Measurements from ENCODE around the gene SIK3. TPM values are rescaled to one million over a fixed set of nuclear protein-coding genes. Genes with fewer than 3 reads are reported as not detected.
"Not testable (repeated sequence)": the region's sequence is repeated elsewhere in the genome, so short reads cannot be mapped to it uniquely, and the experiment has no call there.

SIK3 gene
- total RNA-seq, 2 donors from 2014 or later, result 26.2 to 77.6 TPM

- WGBS, result 82% methylated on average over 19 of the region's 19 CpGs
- intact Hi-C loops (cut with DNase I), result loop anchor here (2.0 kb wide), 1 partner anchor 45 kb away; no protein-coding TSS in a partner anchor
- Histone ChIP-seq H3K4me1 (replicated peaks) (no peaks in the 10 kb centered on the region), H3K4me3 (no peak within 1 kb of the TSS), H3K9me3 (no peaks in the 10 kb centered on the region), H3K27ac (no peak within 1 kb of the TSS), H3K36me3 (no peaks in the 10 kb centered on the region), H3K27me3 (replicated peaks; ENCODE audit: insufficient read depth) (no peaks in the 10 kb centered on the region)
- no peak for DNase-seq (ENCODE audit: low spot score)
- no peak for TF ChIP-seq POLR2A (IDR thresholded peaks at IDR 0.05)
- TF ChIP-seq POLR2AphosphoS5 (IDR thresholded peaks at IDR 0.05), result no peak
- TF ChIP-seq, protein P1, sequence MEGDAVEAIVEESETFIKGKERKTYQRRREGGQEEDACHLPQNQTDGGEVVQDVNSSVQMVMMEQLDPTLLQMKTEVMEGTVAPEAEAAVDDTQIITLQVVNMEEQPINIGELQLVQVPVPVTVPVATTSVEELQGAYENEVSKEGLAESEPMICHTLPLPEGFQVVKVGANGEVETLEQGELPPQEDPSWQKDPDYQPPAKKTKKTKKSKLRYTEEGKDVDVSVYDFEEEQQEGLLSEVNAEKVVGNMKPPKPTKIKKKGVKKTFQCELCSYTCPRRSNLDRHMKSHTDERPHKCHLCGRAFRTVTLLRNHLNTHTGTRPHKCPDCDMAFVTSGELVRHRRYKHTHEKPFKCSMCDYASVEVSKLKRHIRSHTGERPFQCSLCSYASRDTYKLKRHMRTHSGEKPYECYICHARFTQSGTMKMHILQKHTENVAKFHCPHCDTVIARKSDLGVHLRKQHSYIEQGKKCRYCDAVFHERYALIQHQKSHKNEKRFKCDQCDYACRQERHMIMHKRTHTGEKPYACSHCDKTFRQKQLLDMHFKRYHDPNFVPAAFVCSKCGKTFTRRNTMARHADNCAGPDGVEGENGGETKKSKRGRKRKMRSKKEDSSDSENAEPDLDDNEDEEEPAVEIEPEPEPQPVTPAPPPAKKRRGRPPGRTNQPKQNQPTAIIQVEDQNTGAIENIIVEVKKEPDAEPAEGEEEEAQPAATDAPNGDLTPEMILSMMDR (IDR thresholded peaks at IDR 0.05), result no peak
Observed at GRCh38 chr11:116837231-116838091, 260.8 kb downstream of the SIK3 start, which contains the start of gene APOA1. Gene APOA1, minus strand, starts transcription at chr11:116837622. Its CDS starts 235 bp downstream, at chr11:116837387.

DNA sequence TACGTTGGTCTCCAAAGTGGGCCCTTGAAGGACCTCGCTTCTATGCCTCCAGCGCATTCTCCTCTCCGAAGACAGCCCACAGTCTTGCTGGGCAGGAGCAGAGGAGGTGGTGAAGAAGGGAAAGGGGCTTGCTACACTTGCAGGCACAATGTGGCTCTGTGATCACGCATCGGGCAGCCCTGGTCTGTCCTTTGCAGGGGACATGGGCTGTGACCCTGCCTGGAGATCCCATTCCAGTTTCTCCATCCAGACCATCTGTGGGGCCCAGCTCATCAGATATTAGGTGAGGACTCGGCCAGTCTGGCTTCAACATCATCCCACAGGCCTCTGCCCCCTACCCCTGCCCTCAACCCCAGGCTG, 261.6 kb downstream of the SIK3 start:
- Histone ChIP-seq H3K4me3 (no peak overlapping the region), H3K9me3 (no peaks in the 10 kb centered on the region), H3K36me3 (no peaks in the 10 kb centered on the region), H3K27ac (no peak overlapping the region), H3K4me1 (replicated peaks) (no peaks in the 10 kb centered on the region), H3K27me3 (replicated peaks; ENCODE audit: insufficient read depth) (no peaks in the 10 kb centered on the region)
- TF ChIP-seq POLR2A (IDR thresholded peaks at IDR 0.05), result no peak
- TF ChIP-seq, protein P1 (IDR thresholded peaks at IDR 0.05), result no peak
- TF ChIP-seq POLR2AphosphoS5 (IDR thresholded peaks at IDR 0.05), result no peak
- DNase-seq (ENCODE audit: low spot score), result no peak
- intact Hi-C loops (cut with DNase I), result loop anchor here (2.0 kb wide), 1 partner anchor 44 kb away; no protein-coding TSS in a partner anchor
- 94% methylated on average over 7 of the region's 7 CpGs for WGBS

DNA sequence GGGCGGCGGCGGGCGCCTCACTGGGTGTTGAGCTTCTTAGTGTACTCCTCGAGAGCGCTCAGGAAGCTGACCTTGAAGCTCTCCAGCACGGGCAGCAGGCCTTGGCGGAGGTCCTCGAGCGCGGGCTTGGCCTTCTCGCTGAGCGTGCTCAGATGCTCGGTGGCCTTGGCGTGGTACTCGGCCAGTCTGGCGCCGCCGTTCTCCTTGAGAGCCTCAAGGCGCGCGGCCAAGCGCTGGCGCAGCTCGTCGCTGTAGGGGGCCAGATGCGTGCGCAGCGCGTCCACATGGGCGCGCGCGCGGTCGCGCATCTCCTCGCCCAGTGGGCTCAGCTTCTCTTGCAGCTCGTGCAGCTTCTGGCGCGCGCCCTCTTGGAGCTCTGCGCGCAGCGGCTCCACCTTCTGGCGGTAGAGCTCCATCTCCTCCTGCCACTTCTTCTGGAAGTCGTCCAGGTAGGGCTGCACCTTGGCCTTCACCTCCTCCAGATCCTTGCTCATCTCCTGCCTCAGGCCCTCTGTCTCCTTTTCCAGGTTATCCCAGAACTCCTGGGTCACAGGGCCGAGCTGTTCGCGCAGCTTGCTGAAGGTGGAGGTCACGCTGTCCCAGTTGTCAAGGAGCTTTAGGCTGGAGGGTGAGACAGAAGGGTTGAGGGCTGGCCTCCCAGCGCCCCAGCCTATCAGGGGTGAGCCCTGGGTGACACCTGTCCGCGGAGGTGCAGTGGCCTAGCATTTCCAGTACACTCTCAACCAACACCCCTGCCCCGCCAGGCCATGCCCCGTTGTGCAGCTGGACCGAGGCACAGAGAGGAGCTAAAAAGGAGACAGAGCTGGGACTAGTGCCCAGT, 262.2 kb downstream of the SIK3 start:
- Histone ChIP-seq H3K27me3 (replicated peaks; ENCODE audit: insufficient read depth) (no peaks in the 10 kb centered on the region), H3K36me3 (no peaks in the 10 kb centered on the region), H3K4me1 (replicated peaks) (no peaks in the 10 kb centered on the region), H3K4me3 (peak overlapping the region; percentile 6 to 11), H3K27ac (peak overlapping the region; percentile 37 to 48), H3K9me3 (no peaks in the 10 kb centered on the region)
- intact Hi-C loops (cut with DNase I), result loop anchor here (2.0 kb wide), 1 partner anchor 43 kb away; no protein-coding TSS in a partner anchor
- WGBS, result 15% methylated on average over 48 of the region's 57 CpGs
- DNase-seq (ENCODE audit: low spot score), result peak; percentile 78
- TF ChIP-seq POLR2A (IDR thresholded peaks at IDR 0.05) (no peak), POLR2AphosphoS5 (IDR thresholded peaks at IDR 0.05) (peak; percentile 84)
- TF ChIP-seq, protein P1 (IDR thresholded peaks at IDR 0.05), result peak in 3 of 4 experiments; percentile 69 to 78 (median 76)

DNA sequence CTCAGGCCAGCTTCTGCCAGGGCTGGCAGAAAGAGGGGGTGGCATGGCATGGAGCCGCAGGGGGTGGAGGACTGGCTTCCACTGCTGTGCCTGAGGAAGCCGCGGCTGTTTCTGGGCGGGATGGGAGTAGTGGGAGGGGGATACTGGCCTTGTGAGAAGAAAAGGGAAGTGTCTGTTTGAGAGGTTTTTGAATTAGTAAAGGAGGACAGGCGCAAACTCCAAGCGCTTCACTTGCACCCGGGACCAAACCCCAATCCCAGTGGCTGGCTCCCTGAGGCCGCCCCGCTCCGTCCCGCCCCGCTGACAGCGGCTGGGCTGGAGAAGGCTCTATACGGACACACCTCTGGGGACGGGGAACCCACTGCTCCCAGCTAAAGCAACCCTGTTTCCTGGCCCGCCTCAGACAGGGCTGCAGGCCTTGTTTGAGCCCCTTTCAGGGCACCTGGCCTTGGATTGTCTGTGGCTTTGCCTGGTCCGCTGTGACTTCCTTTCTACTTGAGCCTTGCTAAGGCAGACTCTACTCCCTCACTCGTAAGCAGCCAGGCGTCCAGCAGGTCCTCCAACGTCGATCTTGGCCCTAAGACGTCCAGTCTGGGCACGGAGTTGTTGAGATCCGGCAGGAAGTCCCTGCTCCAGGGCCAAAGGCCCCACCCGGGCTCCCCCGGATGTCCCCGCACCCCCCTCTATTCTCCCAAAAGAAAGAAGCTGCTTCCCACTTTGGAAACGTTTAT, 263.0 kb downstream of the SIK3 start:
- intact Hi-C loops (cut with DNase I), result no loop called here
- no peaks in the 10 kb centered on the region for H3K27me3 ChIP-seq (replicated peaks; ENCODE audit: insufficient read depth)
- no peaks in the 10 kb centered on the region for H3K4me1 ChIP-seq (replicated peaks)
- H3K36me3 ChIP-seq, result no peaks in the 10 kb centered on the region
- no peak for DNase-seq (ENCODE audit: low spot score)
- peak overlapping the region; percentile 37 to 48 for H3K27ac ChIP-seq
- H3K9me3 ChIP-seq, result no peaks in the 10 kb centered on the region
- peak overlapping the region in 1 of 2 donors; percentile 6 for H3K4me3 ChIP-seq
- TF ChIP-seq POLR2AphosphoS5 (IDR thresholded peaks at IDR 0.05) (no peak), POLR2A (IDR thresholded peaks at IDR 0.05) (no peak)
- TF ChIP-seq, protein P1 (IDR thresholded peaks at IDR 0.05), result no peak
- WGBS, result 47% methylated on average over 28 of the region's 28 CpGs

DNA sequence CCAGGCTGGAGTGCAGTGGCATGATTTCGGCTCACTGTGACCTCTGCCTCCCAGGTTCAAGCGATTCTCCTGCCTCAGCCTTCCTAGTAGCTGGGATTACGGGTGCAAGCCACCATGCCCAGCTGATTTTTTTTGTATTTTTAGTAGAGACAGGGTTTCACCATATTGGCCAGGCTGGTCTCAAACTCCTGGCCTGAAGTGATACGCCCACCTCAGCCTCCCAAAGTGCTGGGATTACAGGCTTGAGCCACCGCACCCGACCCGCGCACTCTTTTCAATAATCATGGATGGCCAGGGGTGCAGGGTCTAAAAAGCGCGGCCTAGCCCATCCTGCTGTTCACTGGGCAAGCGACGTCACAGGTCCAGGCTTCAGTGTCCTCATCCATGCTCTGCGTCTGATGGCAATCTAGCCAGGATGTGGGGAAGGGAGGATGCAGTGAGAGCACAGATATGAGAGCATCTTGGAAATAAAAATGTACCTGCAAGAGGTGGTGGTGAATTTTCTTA, 263.6 kb downstream of the SIK3 start:
- intact Hi-C loops (cut with DNase I), result not testable (repeated sequence)

More for the DNA sequence above, 263.6 kb downstream of the SIK3 start:
- H3K36me3 ChIP-seq; H3K27me3 ChIP-seq (replicated peaks; ENCODE audit: insufficient read depth); H3K9me3 ChIP-seq; H3K4me3 ChIP-seq; H3K4me1 ChIP-seq (replicated peaks); H3K27ac ChIP-seq; DNase-seq (ENCODE audit: low spot score): not testable (repeated sequence)
- 82% methylated on average over 13 of the region's 13 CpGs for WGBS

All from prostate gland (tissue), 2 donors.